HepG2 (cell line): ENCODE measurements around the gene BORCS5. TPM values are rescaled to one million over a fixed set of nuclear protein-coding genes. Genes with fewer than 3 reads are reported as not detected.
A peak's percentile ranks its signal among the peaks of the same experiment; 100 is the strongest.

Experiments used
- FOXJ3 ChIP-seq: sonication (generic); formaldehyde crosslinking; IDR thresholded peaks from 2 replicates; pipeline ENCODE4 v1.4.0; 2020; ENCODE audit warnings: missing genetic modification reagents, mild to moderate bottlenecking, borderline replicate concordance
- FOXK1 ChIP-seq: sonication (generic); formaldehyde crosslinking; IDR thresholded peaks from 2 replicates; pipeline ENCODE4 v1.4.0; 2020; ENCODE audit warnings: low read depth, missing genetic modification reagents, borderline replicate concordance
- HMGXB4 ChIP-seq, 2 experiments: sonication (generic) in 1 of 2; formaldehyde crosslinking in 1 of 2; IDR thresholded peaks; 2 replicates each; pipeline versions ENCODE4 v1.4.0 to v1.6.1; 2018 to 2020; ENCODE audit warnings: missing genetic modification reagents in 2 of 2, borderline replicate concordance in 1 of 2, low read depth in 1 of 2, mild to moderate bottlenecking in 1 of 2, missing biosample characterization in 1 of 2
- JUN ChIP-seq: sonication (generic); formaldehyde crosslinking; IDR thresholded peaks from 2 replicates; pipeline ENCODE4 v1.4.0; 2020; ENCODE audit warnings: mild to moderate bottlenecking, missing genetic modification reagents
- KLF16 ChIP-seq, 2 experiments: sonication (generic) in 1 of 2; formaldehyde crosslinking in 1 of 2; IDR thresholded peaks; 2 replicates each; pipeline versions ENCODE4 v1.6.1 to v1.8.0; 2016 to 2023; ENCODE audit warnings: missing genetic modification reagents in 2 of 2, missing compliant biosample characterization in 1 of 2
- MTA3 ChIP-seq: sonication (generic); formaldehyde crosslinking; IDR thresholded peaks from 2 replicates; pipeline ENCODE4 v1.4.0; 2020; ENCODE audit warnings: missing genetic modification reagents
- NFRKB ChIP-seq: fragments of 450-650 bp; IDR thresholded peaks from 2 replicates; pipeline ENCODE4 v1.6.1; 2017
- RAD21 ChIP-seq: fragments of 450-650 bp; formaldehyde crosslinking; IDR thresholded peaks from 2 replicates; pipeline ENCODE4 v1.5.0; 2020; ENCODE audit warnings: mild to moderate bottlenecking
- RBFOX2 ChIP-seq: fragments of 200-400 bp; formaldehyde crosslinking; IDR thresholded peaks from 2 replicates; pipeline ENCODE4 v1.6.1; 2017; ENCODE audit warnings: low read depth, mild to moderate bottlenecking, low read length
- TBX2 ChIP-seq: sonication (generic); formaldehyde crosslinking; IDR thresholded peaks from 2 replicates; pipeline ENCODE4 v1.5.0; 2020; ENCODE audit warnings: missing genetic modification reagents, mild to moderate bottlenecking, borderline replicate concordance
- WIZ ChIP-seq: sonication (generic); formaldehyde crosslinking; IDR thresholded peaks from 2 replicates; pipeline ENCODE4 v1.5.1; 2020; ENCODE audit warnings: mild to moderate bottlenecking, missing genetic modification reagents
- ZBTB10 ChIP-seq: sonication (generic); formaldehyde crosslinking; IDR thresholded peaks from 2 replicates; pipeline ENCODE4 v1.4.0; 2020; ENCODE audit warnings: missing genetic modification reagents, borderline replicate concordance
- ZFP82 ChIP-seq: sonication (generic); formaldehyde crosslinking; IDR thresholded peaks from 2 replicates; pipeline ENCODE4 v1.5.1; 2020; ENCODE audit warnings: mild to moderate bottlenecking, missing genetic modification reagents, borderline replicate concordance
- ZHX1 ChIP-seq: sonication (generic); formaldehyde crosslinking; IDR thresholded peaks from 2 replicates; pipeline ENCODE4 v1.8.1; 2022; ENCODE audit warnings: low read depth, mild to moderate bottlenecking, missing genetic modification reagents
- ZNF263 ChIP-seq: sonication (generic); formaldehyde crosslinking; IDR thresholded peaks from 2 replicates; pipeline ENCODE4 v1.4.0; 2020; ENCODE audit warnings: missing genetic modification reagents
- ZNF441 ChIP-seq: sonication (generic); formaldehyde crosslinking; IDR thresholded peaks from 2 replicates; pipeline ENCODE4 v1.7.0; 2021; ENCODE audit warnings: missing genetic modification reagents, borderline replicate concordance
- ZNF460 ChIP-seq: sonication (generic); formaldehyde crosslinking; IDR thresholded peaks from 2 replicates; pipeline ENCODE4 v1.5.1; 2020; ENCODE audit warnings: missing genetic modification reagents, mild to moderate bottlenecking, borderline replicate concordance
- ZNF879 ChIP-seq: sonication (generic); formaldehyde crosslinking; IDR thresholded peaks from 2 replicates; pipeline ENCODE4 v1.8.1; 2023; ENCODE audit warnings: missing genetic modification reagents
- polyA plus RNA-seq, 8 experiments: library from polyadenylated mRNA; depleted of rRNA in 3 of 8; stranded (reverse) in 7 of 8; unstranded in 1 of 8; fragments of >200 nt; fragmentation: Illumina TruSeq in 4 of 8; extraction: Trizol in 4 of 8; gene quantifications; 2 replicates each; pipeline versions ENCODE4 v1.2.1 to v1.2.3, GENCODE V29; 2011 to 2016; ENCODE audit warnings: low read depth in 4 of 8, missing spikeins in 1 of 8, mixed read lengths in 1 of 8; ENCODE audit not compliant: insufficient read depth in 1 of 8
- total RNA-seq, 5 experiments: library from RNA; depleted of rRNA; stranded (reverse); fragments of >200 nt; fragmentation: Illumina TruSeq; extraction: Trizol; gene quantifications; 2 replicates each; pipeline ENCODE4 v1.2.3, GENCODE V29; 2016; ENCODE audit warnings: low read depth in 1 of 5
- TF ChIP-seq, protein P1 (sequence below): sonication (generic); formaldehyde crosslinking; IDR thresholded peaks from 2 replicates; pipeline ENCODE4; 2020; ENCODE audit warnings: missing genetic modification reagents, mild to moderate bottlenecking, borderline replicate concordance

BORCS5 gene
- total and polyA plus RNA-seq, 2 of the 13 experiments (the other 11 are each of a cell fraction or from before 2014, with no cell fraction given), result 3.9 to 4.7 TPM

GRCh38 chr12:12384571-12385340, 27.9 kb downstream of the BORCS5 start (continued):
- TF ChIP-seq ZHX1 (CRISPR knock-in tag), result no peak; the same call in 1 of the 2 replicates
- TF ChIP-seq, protein P1, sequence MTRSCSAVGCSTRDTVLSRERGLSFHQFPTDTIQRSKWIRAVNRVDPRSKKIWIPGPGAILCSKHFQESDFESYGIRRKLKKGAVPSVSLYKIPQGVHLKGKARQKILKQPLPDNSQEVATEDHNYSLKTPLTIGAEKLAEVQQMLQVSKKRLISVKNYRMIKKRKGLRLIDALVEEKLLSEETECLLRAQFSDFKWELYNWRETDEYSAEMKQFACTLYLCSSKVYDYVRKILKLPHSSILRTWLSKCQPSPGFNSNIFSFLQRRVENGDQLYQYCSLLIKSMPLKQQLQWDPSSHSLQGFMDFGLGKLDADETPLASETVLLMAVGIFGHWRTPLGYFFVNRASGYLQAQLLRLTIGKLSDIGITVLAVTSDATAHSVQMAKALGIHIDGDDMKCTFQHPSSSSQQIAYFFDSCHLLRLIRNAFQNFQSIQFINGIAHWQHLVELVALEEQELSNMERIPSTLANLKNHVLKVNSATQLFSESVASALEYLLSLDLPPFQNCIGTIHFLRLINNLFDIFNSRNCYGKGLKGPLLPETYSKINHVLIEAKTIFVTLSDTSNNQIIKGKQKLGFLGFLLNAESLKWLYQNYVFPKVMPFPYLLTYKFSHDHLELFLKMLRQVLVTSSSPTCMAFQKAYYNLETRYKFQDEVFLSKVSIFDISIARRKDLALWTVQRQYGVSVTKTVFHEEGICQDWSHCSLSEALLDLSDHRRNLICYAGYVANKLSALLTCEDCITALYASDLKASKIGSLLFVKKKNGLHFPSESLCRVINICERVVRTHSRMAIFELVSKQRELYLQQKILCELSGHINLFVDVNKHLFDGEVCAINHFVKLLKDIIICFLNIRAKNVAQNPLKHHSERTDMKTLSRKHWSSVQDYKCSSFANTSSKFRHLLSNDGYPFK (CRISPR knock-in tag), result no peak
- TF ChIP-seq RAD21 (CRISPR knock-in tag), result no peak
- TF ChIP-seq NFRKB, result no peak
- peak in 1 of 2 experiments; percentile 42; a peak in 1 of 4 replicates for TF ChIP-seq KLF16 (CRISPR knock-in tag; IDR thresholded peaks at IDR 0.05)
- TF ChIP-seq TBX2 (CRISPR knock-in tag), result peak; percentile 96
- TF ChIP-seq FOXK1 (CRISPR knock-in tag), result no peak
- TF ChIP-seq FOXJ3 (CRISPR knock-in tag), result peak; percentile 57
- no peak for TF ChIP-seq ZFP82
- no peak for TF ChIP-seq ZNF460
- TF ChIP-seq ZNF879 (CRISPR knock-in tag), result no peak
- TF ChIP-seq ZNF441 (CRISPR knock-in tag), result no peak
- TF ChIP-seq JUN, result 0 out of 2 replicates have a peak, but pooled peaks have one; percentile 15
- no peak for TF ChIP-seq WIZ
- TF ChIP-seq ZNF263 (CRISPR knock-in tag), result no peak
- TF ChIP-seq MTA3 (CRISPR knock-in tag), result no peak
- no peak for TF ChIP-seq RBFOX2
- no peak for TF ChIP-seq ZBTB10 (CRISPR knock-in tag)
- 0 out of 4 replicates have a peak, but pooled peaks have one; percentile 14 to 19 for TF ChIP-seq HMGXB4 (CRISPR knock-in tag; IDR thresholded peaks at IDR 0.05; ENCODE audit: borderline replicate concordance in 1 of 2, low read depth in 1 of 2)
